22Rv1 (cell line): ENCODE results near the gene CDRT4.

Experiments used
- H3K27ac ChIP-seq: fragments of 450-650 bp; 2 replicates; pipeline ENCODE4 v1.5.1; 2017
- ZFX ChIP-seq: fragments of 450-650 bp; IDR thresholded peaks from 2 replicates; pipeline ENCODE4 v1.6.1; 2017; ENCODE audit warnings: antibody characterized with exemption, borderline replicate concordance
- TF ChIP-seq, protein P1 (sequence below): fragments of 450-650 bp; IDR thresholded peaks from 2 replicates; pipeline ENCODE4 v1.5.1; 2017; ENCODE audit warnings: mild to moderate bottlenecking

Gene CDRT4

DNA sequence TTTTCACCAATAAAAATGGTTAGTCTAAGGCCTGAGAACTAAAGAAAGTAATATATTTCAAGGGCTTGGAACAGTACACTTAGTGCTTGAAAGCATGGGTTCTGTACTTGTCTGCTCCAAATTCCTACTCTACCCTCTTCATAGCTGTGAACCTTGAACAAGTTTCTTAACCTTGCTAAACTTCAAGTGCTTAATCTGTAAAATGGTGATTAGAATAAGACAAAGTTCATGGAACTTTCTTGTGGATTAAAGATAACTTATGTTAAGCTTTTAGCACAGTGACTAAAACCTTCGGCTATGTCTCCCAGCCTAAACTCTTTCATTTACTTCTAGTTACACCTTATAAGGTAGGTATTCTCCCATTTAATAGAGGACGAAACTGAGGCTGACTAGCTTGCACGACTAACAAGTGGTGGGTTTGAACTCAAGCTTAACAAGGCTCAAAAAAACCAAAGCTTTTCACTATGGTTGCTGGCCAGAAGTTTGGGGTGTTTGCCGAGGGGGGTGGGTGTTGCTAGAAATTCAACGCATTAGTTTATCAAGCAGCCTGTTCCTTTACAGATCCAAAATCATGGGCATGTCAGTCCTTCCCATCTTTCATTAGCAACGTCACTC is 28.8 kb downstream of the CDRT4 start:
- no peak overlapping the region for H3K27ac ChIP-seq
- TF ChIP-seq, protein P1, sequence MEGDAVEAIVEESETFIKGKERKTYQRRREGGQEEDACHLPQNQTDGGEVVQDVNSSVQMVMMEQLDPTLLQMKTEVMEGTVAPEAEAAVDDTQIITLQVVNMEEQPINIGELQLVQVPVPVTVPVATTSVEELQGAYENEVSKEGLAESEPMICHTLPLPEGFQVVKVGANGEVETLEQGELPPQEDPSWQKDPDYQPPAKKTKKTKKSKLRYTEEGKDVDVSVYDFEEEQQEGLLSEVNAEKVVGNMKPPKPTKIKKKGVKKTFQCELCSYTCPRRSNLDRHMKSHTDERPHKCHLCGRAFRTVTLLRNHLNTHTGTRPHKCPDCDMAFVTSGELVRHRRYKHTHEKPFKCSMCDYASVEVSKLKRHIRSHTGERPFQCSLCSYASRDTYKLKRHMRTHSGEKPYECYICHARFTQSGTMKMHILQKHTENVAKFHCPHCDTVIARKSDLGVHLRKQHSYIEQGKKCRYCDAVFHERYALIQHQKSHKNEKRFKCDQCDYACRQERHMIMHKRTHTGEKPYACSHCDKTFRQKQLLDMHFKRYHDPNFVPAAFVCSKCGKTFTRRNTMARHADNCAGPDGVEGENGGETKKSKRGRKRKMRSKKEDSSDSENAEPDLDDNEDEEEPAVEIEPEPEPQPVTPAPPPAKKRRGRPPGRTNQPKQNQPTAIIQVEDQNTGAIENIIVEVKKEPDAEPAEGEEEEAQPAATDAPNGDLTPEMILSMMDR, result no peak
- no peak for TF ChIP-seq ZFX

DNA sequence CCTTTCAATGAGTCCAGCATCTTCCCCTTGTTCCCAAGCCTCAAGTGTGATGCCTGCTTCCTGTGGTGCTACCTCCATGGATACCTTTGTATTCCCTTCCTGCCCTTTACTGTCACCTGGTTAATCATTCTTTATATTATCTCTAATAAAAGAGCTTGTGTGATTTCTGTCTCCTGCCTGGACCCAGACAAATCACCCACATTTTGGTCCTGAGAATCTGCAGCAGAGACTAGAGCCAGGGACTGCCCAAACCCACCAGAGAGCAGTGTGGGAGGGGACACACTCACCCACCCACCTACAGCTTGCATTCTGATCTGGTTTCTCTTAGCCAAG is 30.2 kb downstream of the CDRT4 start:
- H3K27ac ChIP-seq, result no peak overlapping the region
- TF ChIP-seq, protein P1, result no peak
- TF ChIP-seq ZFX, result no peak

DNA sequence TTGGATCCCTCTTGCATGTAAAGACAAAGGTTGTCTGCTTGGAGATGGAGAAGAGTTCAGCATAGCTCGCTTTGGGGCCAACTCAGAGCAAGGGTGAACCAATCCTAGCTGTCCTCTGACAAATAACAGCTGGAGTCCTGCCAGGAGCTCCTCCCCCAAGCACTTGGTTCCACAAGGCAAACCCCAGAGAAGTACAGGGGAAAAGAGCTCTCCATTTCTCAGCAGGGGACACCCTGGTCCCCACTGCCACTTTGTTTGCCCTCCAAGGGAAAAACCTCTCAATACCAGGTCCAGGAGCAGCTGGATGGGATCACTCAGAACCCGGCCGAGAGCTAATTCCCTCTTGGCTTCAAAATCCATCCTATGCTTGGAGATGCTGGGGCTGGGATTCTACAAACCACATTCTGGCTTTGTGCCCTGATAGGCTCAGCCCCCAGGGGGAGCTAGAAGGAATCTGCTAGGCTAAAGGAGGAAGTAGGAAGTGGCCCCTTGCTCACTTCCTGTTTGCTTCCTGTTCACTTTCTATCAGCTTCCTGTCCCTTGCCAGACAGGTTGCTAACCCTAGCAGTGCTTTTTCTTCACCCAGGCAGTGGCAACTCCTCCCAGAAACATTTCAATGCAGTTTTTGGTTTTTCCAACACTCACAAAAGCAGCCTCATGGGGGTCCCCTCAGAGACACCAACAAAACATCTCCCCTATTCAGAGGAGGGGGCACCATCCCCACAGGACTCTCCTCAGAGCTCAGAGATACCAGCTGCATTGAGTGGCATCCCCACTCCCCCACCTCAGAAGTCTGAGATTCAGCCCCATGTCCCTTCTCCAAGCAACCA is 30.7 kb downstream of the CDRT4 start:
- no peak overlapping the region for H3K27ac ChIP-seq
- TF ChIP-seq ZFX, result no peak

DNA sequence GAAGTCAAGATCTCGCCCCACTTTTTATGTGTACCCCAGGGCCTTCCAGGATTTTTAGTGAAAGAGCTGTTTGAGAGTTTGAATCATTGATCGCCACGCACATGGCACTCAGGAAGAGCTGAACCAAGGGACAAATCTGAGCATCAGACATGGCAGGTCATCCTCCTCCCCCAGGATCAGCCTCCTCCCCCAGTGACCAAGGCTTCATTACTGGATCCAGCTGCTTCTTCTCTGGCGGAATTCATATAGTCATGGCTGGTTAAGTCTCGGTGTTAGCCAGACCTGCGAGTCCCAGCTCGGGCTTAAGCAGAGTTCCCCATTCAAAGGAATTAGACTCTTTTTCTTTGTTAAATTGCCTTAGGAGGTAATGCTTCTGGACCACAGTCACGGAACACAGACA is 32.5 kb downstream of the CDRT4 start:
- no peak for TF ChIP-seq ZFX
- TF ChIP-seq, protein P1, result no peak
- no peak overlapping the region for H3K27ac ChIP-seq

DNA sequence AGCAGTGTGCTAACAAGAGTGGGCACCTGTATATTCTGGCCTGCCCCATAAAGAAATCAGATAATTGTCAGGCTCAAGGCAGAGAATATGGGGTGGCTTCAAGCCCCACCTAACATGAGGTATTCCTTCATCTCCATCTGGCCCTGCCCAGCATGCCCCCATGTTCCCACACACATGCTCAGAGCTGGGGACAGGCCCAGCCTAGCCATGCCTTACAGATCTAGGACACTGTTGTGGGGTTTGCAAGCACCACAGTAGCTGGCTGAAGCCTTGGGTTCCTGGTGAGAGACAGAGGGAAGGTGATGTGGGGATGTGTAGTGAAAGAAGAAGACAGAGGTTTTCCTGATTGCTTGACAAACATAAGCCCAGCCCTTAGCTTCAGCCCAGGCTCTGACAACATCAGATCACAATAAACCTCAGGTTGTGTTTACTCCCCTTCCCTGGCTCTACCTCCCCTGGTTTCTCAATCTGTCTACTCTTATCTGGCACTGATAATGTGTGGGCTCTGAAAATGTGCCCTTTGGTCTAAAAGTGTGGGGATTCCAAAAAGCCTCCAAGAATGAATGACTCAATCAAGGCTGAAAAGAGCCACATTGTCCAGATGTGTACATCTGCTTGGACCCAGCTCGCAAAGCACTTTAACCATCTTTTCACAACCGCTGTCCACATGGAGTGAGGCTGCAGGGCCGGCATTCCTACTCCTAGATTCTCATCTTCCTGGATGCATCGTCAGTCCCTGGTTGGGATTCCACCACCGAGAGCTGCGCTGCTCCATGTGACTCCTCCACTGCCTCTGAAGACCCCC is 34.4 kb downstream of the CDRT4 start:
- no peak for TF ChIP-seq ZFX
- TF ChIP-seq, protein P1, result no peak
- H3K27ac ChIP-seq, result no peak overlapping the region

DNA sequence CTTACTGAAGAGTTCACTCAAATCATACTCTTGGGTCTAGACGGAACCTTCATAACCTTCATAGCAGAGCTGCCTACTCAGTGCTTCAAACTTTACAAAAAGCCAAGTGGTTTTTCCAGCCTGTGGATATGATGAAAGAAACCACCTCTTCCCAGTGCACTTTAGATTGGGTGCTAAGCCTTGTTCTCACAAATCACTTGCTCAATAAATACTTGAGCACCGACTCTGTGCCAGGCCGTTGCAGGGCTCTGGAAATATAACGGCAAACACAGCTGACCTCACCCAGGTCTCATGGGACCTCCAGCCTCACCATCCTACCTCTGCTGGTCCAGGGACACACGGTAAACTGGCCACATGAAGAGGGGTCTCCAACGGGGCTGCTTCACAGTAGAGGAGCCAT is 35.7 kb downstream of the CDRT4 start:
- no peak overlapping the region for H3K27ac ChIP-seq
- TF ChIP-seq, protein P1, result no peak
- TF ChIP-seq ZFX, result no peak

DNA sequence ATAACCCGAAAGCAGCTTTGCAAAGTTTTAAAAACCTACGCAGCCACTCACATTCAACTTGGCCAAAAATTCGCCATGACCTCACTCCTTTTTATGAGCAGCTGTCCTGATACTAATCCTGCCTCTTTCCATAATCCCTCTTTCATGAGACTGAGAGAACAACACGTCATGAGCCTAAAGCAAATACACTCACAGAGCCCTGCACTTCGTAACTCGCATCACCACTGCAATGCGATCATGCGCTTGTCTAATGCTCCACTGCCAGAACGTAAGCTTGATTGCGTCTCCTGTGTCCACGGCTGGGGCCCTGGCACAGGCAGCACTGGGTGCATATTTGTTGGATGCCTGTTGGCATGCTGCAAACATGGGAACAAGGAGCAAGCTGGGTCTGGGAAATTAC is 36.2 kb downstream of the CDRT4 start:
- TF ChIP-seq ZFX, result no peak
- TF ChIP-seq, protein P1, result no peak
- no peak overlapping the region for H3K27ac ChIP-seq
